AG09309 (cell line): Measurements from ENCODE around the gene STK32C.
"Not testable (repeated sequence)": the region's sequence is repeated elsewhere in the genome, so short reads cannot be mapped to it uniquely, and the experiment has no call there.

Experiments
- DNase-seq: peaks from one replicate; pipeline ENCODE4 v3.0.0-alpha.2; 2010; ENCODE audit warnings: low read depth
- H3K4me3 ChIP-seq: 2 replicates; pipeline ENCODE4 v1.5.1; 2011; ENCODE audit warnings: mild to moderate bottlenecking, low read depth, low read length, moderate library complexity; ENCODE audit not compliant: control insufficient read depth
- CTCF ChIP-seq: IDR thresholded peaks from 2 replicates; pipeline ENCODE4 v1.5.1; 2011; ENCODE audit warnings: mild to moderate bottlenecking, low read depth, low read length, inconsistent platforms; ENCODE audit not compliant: insufficient read depth, control insufficient read depth; ENCODE audit errors: missing control alignments

The STK32C gene

GRCh38 chr10:132163278-132163765, 144.4 kb downstream of the STK32C start:
- TF ChIP-seq CTCF, result no peak
- DNase-seq, result no peak
- H3K4me3 ChIP-seq, result no peak overlapping the region

DNA sequence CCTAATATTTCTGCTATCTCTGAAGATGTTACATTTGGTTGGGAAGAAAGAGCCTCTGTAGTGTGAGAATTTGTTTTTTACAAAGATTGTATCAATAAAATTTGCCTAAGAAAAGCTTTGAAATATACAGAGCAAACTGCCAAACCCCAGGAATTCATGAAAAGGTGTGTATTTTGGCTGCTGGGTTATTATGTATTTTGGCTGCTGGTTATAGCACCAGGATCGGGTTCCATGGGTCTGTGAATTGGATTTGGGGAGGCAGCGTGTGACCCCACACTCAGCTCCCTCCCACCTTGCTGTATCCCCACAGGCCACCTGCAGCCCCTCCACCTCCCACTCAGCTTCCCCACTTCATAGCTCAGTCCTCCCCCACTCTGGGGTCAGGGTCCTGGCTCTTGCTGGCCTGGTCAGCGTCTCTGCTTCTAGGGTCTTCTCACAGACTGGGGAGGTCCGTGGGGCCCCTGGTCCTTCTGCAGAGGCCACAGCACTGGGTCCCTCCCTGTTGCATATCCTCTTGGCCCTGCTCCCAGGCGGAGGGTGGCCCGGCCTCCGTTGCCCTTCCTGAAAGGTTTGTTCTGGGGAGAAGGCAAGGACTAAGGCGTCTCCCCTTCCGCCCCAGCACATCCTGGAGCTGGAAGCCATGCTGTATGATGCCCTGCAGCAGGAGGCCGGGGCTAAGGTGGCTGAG, 145.0 kb downstream of the STK32C start:
- DNase-seq, result no peak
- no peak for TF ChIP-seq CTCF
- H3K4me3 ChIP-seq, result no peak overlapping the region

DNA sequence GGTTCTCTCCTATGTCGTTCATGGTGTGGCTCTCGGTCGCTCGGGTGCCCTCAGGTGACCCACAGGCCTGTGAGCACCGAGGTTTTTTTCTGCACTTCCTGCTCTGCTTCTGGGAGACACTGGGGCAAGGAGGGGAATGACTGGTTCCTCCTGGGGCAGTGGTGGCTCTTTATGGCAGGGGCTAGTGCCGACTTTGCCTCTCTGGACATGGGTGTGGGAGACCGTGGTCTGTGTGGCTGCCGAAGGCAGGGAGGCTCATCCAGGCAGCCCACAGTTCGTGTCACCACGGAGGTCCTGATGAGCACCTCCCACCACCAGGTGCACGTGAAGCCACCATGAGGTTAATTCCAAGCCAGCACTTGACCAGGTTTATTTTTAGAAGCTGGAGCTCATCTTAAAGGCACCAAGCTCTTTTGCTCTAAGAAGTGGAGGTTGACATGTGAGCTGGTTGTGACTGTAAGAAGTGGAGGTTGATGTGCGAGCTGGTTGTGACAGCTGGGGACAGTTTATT, 145.7 kb downstream of the STK32C start:
- no peak overlapping the region for H3K4me3 ChIP-seq
- TF ChIP-seq CTCF, result no peak
- no peak for DNase-seq

DNA sequence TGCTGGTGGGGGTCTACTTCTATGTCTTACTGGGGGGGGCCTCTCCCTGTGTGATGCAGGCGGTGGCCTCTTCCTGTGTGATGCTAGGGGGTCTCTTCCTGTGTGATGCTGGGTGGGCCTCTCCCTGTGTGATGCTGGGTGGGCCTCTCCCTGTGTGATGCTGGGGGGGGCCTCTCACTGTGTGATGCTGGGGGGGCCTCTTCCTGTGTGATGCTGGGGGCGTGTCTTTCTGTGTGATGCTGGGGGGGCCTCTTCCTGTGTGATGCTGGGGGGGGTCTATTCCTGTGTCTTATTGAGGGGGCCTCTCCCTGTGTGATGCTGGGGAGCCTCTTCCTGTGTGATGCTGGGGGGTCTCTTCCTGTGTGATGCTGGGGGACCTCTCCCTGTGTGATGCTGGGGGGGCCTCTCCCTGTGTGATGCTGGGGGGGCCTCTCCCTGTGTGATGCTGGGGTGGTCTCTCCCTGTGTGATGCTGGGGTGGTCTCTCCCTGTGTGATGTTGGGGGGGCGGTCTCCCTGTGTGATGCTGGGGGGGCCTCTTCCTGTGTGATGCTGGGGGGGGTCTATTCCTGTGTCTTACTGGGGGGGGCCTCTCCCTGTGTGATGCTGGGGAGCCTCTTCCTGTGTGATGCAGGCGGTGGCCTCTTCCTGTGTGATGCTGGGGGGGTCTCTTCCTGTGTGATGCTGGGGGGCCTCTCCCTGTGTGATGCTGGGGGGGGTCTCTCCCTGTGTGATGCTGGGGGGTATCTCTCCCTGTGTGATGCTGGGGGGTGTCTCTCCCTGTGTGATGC, 146.7 kb downstream of the STK32C start:
- H3K4me3 ChIP-seq, DNase-seq: not testable (repeated sequence)

GRCh38 chr10:132160231-132160630, 147.5 kb downstream of the STK32C start:
- H3K4me3 ChIP-seq, DNase-seq: not testable (repeated sequence)

DNA sequence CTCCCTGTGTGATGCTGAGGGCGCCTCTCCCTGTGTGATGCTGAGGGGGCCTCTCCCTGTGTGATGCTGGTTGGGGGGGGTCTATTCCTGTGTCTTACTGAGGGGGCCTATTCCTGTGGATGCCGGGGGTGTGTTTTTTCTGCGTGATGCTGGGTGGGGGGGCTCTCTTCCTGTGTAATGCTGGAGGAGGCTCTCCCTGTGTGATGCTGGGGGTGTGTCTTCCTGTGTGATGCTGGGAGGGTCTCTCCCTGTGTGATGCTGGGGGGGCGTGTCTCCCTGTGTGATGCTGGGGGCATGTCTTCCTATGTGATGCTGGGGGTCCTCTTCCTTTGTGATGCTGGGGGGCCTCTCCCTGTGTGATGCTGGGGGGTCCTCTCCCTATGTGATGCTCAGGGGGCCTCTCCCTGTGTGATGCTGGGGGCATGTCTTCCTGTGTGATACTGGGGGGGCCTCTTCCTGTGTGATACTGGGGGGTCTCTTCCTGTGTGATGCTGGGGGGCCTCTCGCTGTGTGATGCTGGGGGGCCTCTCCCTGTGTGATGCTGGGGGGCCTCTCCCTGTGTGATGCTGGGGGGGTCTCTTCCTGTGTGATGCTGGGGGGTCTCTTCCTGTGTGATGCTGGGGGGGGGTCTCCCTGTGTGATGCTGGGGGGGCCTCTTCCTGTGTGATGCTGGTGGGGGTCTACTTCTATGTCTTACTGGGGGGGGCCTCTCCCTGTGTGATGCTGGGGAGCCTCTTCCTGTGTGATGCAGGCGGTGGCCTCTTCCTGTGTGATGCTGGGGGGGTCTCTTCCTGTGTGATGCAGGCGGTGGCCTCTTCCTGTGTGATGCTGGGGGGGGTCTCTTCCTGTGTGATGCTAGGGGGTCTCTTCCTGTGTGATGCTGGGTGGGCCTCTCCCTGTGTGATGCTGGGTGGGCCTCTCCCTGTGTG, 148.2 kb downstream of the STK32C start:
- DNase-seq, H3K4me3 ChIP-seq: not testable (repeated sequence)

GRCh38 chr10:132158823-132159222, 148.9 kb downstream of the STK32C start:
- no peak for DNase-seq
- TF ChIP-seq CTCF, result no peak
- H3K4me3 ChIP-seq, result no peak overlapping the region

DNA sequence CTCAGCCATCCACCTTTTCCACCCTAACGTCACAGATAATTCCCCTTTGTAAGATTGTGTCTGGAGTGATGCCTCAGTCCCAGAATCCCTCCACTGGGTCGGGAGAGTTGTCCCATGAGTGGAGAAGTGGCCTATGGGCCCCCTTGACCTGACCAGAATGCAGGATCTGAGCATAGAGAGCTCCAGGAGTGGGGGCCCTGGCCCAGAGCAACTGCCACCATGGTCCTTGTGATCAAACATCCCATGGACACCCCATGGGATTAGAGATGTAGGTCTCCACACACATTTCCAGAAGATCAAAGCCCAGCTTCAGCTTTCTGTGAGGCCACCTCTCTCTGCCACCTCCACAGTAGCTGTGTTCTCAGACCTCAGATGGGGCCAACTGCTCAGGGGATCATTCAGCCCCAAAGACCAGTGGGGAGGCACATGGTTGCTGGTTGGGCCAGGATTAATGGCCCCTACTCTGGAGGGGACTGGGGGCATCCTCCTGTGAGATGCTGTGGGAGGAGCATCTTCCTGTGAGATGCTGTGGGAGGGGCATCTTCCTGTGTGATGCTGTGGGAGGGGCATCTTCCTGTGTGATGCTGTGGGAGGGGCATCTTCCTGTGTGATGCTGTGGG, 149.5 kb downstream of the STK32C start:
- no peak for TF ChIP-seq CTCF
- DNase-seq, result no peak
- H3K4me3 ChIP-seq, result no peak overlapping the region
